Heart left ventricle (tissue), 13 donors: ENCODE measurements around the gene CARD8.

Experiments
- CTCF ChIP-seq, 12 donors: fragments of 200-600 bp; sonication (generic) in 4 of 12; IDR thresholded peaks; one replicate each; pipeline versions ENCODE4 v1.5.0 to v1.8.0; 2018 to 2022; ENCODE audit warnings: antibody characterized with exemption in 12 of 12, mild to moderate bottlenecking in 5 of 12
- POLR2A ChIP-seq, 2 donors: fragments of 450-650 bp; IDR thresholded peaks; one replicate each; pipeline ENCODE4 v1.6.1; 2017; ENCODE audit warnings: antibody characterized with exemption in 2 of 2, mild to moderate bottlenecking in 2 of 2, moderate library complexity in 2 of 2
- donor health status: ischemic (EF 13 %, LVEDD 7.1; RV severe dilation, severe dysfunction).
- donor health status: DM: no; HTN: yes; CAD: no.
- donor health status: DM: no; HTN: no; CAD: no.
- donor health status: ischemic (EF 25% LVEDD 6.9; RV normal size, moderate dysfunction).
- donor health status: ischemic (EF 25% LVEDD 5.7; RV mildly dilated, moderate dysfunction).
- donor health status: ischemic (EF 35%, LVEDD 5.7; RV mildly dilated, moderate dysfunction).
- donor health status: nonischemic (EF 11% LVEDD 7.7; RV severe dilation, severe dysfunction).
- donor health status: DM: yes; HTN: yes; CAD: no.
- donor health status: PGD.
- donor health status: ischemic (EF 29% LVEDD 5.4; RV normal size, mild dysfunction).
- donor health status: nonischemic (EF 23%, LVEDD 6.1; RV moderate dilation, normal function).

- no peak for TF ChIP-seq CTCF (IDR thresholded peaks at IDR 0.05)
- TF ChIP-seq POLR2A (IDR thresholded peaks at IDR 0.05): no peak
These were observed 42.3 kb upstream of the CARD8 start for GRCh38 chr19:48297975-48298374.
